ENCODE results near the gene KLRF2.
"Not testable (repeated sequence)": the region's sequence is repeated elsewhere in the genome, so short reads cannot be mapped to it uniquely, and the experiment has no call there.

KLRF2 gene, protein sequence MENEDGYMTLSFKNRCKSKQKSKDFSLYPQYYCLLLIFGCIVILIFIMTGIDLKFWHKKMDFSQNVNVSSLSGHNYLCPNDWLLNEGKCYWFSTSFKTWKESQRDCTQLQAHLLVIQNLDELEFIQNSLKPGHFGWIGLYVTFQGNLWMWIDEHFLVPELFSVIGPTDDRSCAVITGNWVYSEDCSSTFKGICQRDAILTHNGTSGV

DNA sequence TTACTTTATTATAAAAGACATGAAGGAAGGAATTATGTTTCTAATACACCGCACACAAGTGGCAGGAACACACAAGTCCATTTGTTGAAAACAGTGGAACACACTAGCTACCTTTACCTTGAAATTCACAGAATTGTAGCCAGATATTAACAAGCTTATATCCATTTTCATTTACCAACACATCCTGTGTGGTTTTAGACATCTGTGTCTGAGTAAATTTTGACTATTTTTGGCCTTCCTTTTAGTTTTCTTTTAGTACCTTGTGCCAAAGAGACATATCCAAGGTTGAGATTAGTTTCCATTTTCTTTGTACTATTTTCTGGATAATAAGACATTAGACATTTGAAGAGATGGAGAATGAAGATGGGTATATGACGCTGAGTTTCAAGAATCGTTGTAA is at the start of gene KLRF2:
Gene KLRF2 (plus strand): TSS at position 244 of the 400 bp plus-strand sequence. CDS start 107 bp downstream, at position 351.
- DNase-seq (ENCODE audit: insufficient read length, low spot score): no peak
- FAIRE-seq: no peak

DNA sequence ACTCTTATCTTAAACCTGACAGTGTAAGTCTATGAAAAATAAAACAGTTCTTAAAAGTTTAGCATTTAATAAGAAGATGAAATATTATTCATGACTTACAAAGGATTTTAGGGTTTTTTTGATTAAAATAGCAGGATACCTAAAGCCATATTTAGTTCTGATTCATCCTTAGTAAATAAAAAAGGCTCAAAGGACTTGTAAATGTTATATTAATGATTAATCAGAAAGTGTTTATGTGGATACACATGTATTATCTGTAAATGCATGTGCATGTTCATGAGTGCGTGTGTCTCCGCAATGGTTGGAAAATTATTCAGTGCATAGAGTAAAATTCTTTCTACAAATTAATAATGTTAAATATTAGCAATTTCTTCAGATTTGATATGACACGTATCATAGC is 49.6 kb upstream of the KLRF2 start:
- no peak for FAIRE-seq
- DNase-seq (ENCODE audit: insufficient read length, low spot score): no peak

DNA sequence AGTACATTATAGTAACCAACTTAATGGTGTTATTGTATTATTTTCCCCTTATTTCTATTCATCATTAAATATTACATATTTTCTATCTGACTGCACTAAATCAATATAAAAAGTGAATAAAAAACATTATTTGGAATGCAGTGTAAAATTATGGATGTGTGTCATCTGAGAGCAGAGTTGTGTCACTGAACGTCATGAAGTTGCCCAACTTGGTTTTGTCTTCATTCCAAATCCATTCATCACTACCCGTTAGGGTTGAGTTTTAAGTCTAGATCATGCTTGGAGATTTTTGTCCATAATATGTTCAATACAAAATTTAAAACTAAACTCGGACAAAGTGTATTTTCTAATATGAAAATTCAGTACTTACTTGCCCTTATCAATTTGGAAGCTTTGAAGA is 37.9 kb upstream of the KLRF2 start:
- DNase-seq (ENCODE audit: insufficient read length, low spot score): no peak
- FAIRE-seq: no peak

DNA sequence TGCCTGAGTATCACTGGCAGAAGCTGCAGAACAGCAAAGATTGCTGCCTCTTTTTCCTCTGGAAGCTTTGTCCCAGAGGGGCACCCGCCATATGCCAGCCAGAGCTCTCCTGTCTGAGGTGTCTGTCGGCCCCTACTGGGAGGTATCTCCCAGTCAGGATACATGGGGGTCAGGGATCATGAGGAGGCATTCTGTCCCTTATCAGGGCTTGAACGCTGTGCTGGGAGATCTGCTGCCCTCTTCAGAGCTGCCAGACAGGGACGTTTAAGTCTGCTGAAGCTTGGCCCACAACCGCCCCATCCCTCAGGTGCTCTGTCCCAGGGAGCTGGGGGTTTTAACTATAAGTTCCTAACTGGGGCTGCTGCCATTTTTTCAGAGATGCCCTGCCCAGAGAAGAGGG is 32.4 kb upstream of the KLRF2 start:
- DNase-seq (ENCODE audit: insufficient read length, low spot score) (no peak), FAIRE-seq (no peak)

DNA sequence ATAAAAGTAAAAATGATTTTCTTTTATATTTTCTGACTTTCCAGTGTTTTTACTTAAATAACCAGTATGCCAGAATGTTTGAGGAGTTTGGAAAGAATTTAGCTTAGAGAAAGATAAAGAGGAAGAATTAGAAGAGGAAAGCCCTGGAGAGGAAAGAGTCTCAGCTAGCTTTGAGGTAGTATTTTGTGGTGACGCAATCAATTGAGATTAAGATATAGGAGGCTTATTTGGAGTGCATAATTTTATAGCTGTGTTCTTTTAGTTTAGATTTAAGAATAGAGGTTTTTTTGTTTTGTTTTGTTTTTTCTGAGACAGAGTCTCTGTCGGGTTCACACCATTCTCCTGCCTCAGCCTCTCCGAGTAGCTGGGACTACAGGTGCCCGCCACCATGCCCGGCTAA is 30.2 kb upstream of the KLRF2 start:
- DNase-seq (ENCODE audit: insufficient read length, low spot score) (no peak), FAIRE-seq (no peak)

DNA sequence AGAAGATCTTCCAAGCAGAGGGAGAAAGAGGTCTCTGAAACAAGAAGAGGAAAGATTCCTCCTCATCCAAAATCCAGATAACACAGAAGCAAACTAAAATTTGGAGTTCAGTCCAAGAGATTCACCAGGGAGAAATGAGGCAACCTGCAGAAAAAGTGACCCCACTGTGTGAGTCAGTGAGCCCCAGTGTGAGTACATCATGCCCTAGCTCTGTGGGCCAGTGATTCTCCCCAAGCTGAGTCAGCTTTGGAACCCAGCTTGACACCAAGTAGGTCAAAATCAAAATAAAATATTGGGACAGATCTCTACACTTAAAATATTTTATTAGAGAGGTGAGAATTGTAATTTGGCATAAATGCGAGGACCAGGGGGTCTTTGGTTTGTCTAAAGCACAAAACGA is 29.4 kb upstream of the KLRF2 start:
- no peak for FAIRE-seq
- DNase-seq (ENCODE audit: insufficient read length, low spot score): no peak

DNA sequence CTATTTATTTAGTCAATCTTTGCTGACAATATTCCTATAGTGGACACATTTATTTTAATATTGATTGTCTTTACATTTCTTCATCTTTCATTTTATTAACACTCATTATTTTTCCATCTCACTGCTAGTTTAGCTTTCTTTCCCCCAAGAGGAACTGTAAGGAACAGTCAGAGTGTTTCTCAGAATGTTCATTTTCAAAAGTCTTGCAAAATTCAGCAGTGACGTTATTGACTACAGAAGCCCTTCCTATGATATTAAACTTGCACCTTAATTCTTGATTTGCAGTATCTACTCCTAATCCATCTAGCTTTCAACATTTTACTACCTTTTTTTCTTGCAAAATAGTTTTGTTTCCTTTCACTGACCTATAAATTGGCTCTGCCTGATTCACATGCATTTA is 25.1 kb upstream of the KLRF2 start:
- no peak for FAIRE-seq

DNA sequence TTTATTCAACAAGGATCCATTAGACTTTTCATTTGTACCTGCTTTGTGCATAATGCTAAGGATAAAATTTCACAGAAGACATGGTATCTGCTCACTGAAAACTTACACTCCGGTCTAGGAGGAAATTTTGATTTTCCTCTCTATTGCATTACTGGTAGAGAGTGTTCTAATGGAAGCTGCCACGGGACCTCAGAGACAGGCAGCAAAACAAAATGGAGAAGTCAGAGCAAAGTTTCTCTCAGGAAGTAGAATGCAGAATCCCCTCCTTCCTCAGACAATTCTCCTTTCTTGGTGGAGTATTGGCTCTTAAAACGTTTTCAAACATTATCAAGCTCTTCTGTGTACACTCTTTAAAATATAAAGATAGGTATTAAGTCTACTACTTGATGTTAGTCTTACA is 24.4 kb upstream of the KLRF2 start:
- no peak for DNase-seq (ENCODE audit: insufficient read length, low spot score)
- FAIRE-seq: no peak

More for the DNA sequence above, 25.1 kb upstream of the KLRF2 start:
- DNase-seq (ENCODE audit: insufficient read length, low spot score): no peak

DNA sequence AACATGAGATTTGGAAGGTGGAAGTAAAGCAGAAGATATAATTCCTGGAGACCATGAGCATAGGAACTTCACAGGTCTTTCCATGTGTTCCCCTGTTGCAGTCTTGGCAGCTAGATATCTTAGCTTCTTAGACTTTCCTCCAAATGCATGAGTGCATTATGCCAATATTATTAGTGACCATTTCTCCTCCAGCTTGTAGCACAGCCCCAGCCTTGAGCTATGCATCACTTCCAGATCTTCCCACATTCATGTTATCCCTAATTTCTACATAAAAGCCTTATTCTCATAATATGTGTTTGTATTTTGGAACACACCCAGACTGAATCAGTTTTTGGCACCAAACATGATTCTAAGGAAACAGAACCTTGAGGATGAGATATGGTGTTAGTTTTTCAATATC is 23.2 kb upstream of the KLRF2 start:
- no peak for FAIRE-seq
- no peak for DNase-seq (ENCODE audit: insufficient read length, low spot score)

DNA sequence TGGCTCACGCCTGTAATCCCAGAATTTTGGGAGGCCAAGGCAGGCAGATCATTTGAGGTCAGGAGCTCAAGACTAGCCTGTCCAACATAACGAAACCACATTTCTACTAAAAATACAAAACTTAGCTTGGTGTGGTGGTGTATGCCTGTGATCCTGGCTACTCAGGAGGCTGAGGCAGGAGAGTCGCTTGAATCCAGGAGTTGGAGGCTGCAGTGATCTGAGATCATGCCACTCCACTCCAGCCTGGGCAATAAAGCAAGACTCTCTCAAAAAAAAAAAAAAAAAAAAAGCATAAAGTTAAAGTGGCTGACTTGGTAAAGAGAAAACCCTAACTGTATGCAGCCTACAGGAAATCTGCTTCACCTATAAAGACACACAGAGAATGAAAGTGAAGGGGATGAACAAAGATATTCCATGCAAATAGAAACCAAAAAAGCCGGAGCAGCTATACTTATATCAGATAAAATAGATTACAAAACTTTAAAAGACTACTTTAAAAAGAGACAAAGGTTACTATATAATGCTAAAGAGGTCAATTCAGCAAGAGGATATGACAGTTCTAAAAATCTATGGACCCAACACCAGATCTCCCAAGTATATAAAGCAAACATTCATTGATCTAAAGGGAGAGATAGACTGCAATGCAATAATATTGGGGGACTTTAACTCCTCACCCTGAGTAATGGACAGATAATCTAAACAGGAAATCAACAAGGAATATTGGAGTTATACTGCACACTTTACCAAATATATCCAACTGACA is 16.2 kb upstream of the KLRF2 start:
- FAIRE-seq: no peak
- DNase-seq (ENCODE audit: insufficient read length, low spot score): no peak

DNA sequence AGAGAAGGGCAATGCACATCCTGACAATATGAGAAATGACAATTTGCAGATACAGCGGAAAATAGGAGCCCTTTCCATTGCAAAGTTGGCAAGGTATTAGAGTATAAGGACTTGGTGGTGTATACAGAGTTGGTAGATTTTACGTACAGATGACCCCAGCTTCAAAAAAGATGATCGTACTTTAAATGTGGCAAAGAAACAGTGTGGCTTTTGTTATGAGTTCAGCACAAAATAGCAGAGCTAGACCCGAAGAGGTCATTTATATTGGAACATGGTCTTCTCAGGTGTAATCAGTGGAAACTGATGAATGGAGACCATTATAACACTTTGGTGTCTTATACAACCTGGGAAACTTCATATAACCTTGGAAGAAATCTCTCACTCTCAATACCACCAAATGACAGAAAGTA is 14.4 kb upstream of the KLRF2 start:
- FAIRE-seq (no peak), DNase-seq (ENCODE audit: insufficient read length, low spot score) (no peak)

DNA sequence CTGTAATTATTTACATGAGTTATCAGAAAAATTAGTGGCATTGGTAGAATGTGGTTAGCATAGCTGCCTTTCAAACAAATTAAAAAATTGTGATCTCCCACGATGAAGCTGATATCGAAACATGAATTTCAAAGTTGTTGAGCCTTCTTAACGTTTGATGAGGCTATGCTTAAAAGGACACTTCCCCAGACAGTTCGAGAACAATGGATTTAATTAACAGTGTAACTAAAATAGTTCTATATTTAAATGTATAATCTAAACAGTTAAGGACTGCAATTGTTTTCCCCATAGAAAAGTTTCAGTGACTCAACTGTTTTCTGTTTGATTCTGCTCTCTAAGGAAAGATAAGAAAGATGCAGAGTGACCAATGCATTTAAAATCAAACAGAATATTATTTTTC is 13.8 kb upstream of the KLRF2 start:
- no peak for FAIRE-seq
- no peak for DNase-seq (ENCODE audit: insufficient read length, low spot score)

DNA sequence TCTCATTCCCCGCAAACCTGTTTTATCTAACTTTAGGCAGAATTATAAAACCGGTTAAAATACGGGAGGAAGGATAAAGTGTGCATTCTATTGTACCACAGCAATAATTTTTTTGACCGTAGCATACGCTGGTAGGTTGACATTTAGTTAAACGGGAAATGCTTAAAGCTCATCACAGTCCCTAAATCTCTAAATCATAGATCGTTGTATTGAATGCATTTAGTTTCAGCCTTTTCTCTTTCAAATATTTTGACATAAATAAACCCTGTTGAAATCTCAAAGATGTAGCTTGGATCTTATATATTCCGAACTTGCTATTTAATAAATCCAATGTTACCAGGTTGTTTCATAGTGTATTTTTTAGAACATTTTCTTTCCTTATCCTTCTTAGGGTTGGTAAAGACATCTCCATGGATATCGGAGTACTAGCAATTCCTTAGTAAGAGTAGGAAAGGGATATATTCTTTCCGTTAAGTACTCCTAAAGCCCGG is 12.9 kb upstream of the KLRF2 start:
- FAIRE-seq (no peak), DNase-seq (ENCODE audit: insufficient read length, low spot score) (no peak)

DNA sequence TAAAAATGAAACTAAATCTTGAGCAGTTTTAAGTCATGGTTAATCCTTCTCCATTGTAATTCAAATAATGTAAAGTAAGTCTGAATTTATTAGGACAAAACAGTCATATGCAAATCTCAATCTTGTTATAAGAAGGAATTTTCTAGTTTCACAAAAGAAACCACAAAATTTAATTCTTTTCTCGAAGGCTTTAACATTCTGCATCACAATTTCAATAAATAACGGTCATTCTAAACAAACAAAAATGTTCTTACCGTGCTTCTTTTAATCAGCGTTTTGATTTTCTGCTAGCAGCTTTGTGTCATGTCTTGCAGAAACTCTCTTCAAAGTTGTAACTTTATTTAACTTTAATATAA is 12.4 kb upstream of the KLRF2 start:
- FAIRE-seq: no peak
- DNase-seq (ENCODE audit: insufficient read length, low spot score): no peak

DNA sequence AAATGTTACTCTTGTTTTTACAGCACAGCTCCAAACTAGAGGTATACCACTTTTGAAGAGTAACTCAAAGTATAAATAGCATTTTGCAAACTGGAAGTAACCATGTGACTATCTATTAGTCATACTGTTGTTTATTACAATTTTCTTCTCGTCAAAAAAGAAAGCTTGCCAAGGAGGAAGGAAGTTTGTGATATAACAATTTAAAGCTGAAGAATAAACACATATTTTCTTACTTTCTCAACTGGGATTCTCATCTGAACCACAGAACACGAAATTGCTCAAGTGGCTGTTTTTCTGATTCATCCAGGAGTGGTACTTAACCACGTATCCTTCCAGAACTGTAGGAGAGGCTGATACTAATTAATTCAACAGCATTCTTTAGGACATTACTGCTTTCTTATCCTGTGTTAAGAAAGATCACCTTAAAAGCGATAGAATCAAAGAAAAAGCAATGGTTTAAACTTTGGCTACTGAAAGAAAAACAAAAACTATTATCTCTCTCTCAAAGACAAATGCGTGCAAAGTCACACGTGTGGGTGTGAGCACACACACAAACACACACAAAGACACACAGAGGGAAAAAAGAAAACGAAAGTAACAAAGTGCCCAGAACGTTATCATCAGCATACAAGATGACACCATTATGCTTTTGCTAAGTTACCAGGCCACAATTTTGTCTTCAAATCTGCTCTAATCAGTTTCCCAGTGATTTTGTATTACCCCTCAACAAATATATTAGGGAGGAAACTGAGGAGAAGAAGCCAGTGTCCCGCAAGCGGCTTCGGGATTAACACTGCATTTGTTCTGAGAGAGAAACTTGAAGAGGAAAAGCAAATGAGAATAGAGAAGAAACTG is 11.8 kb upstream of the KLRF2 start, which contains the start of gene CLEC2B:
Gene CLEC2B (minus strand): TSS at position 48 of the 855 bp plus-strand sequence.
- no peak for FAIRE-seq
- DNase-seq (ENCODE audit: insufficient read length, low spot score): no peak

DNA sequence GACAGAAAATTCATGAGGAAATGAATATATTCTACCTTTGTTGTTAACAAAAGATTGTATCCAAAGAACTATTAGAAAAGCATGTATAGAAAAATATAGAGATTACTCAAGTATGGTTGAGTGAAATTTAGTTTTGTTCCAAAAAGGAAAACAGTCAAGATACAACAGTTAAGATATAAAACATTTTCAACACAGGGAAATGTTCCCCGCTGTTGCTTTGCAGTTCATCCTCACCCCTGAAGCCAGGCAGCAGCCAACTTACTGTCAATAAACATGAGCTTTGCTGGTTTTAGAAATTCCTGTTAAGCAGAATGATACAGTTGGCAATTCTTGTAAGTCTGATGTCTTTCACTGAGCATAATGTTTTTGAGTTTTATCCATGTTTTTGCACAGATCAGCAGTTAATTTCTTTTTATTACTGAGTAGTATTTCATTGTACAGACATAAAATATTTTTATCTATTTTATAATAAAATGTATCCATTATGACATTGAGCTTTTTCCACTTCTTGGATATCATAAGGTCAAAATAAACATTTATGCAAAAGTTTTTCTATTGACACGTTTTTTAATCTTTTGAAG is 10.9 kb upstream of the KLRF2 start:
- DNase-seq (ENCODE audit: insufficient read length, low spot score): no peak
- no peak for FAIRE-seq

DNA sequence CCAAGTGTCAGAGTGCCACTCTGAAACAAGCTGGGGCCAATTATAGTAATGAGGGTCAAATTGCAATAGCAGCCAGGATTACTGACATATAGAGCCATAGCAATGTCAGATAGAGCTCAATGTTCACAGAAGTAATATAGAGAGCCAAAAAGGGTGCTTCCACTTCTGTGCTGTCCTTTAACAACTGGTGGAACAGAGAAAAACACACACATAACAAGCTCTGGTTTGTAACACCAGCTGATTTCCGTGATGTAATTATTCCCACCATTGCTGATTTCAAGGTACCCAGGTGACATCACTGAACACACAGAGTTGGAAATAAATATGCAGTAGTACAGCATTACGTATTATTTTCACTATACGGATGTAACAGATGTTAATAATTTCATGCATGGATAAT is 9.1 kb upstream of the KLRF2 start:
- DNase-seq (ENCODE audit: insufficient read length, low spot score): no peak
- no peak for FAIRE-seq

DNA sequence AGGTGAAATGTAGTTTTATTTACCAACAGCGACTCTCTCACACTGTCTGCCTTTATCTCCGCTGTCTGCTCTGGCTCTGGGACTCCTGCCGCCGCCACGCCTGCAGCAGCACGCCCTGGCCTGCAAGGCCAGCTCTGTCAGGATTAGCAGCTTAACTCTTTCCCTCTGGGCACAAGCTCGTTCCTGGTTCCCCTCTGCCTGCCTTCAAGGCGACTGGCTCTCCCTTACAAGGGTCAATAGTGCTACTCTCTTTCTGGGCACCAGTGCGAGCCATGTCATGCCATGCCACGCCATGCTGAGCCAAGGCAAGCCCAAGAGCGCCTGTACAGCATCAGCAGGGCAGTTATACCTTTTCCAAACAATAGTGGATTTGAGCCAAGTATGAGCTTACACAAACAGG is 8.5 kb upstream of the KLRF2 start:
- DNase-seq (ENCODE audit: insufficient read length, low spot score) (no peak), FAIRE-seq (no peak)

DNA sequence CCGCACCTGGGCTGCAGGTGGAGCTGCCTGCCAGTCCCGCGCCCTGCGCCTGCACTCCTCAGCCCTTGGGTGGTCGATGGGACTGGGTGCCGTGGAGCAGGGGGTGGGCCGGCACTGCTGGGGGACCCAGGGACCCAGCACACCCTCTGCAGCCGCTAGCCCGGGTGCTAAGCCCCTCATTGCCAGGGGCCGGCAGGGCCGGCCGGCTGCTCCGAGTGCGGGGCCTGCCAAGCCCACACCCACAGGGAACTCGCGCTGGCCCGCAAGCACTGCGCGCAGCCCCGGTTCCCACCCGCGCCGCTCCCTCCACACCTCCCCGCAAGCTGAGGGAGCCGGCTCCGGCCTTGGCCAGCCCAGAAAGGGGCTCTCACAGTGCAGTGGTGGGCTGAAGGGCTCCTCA is 5.2 kb upstream of the KLRF2 start:
- DNase-seq (ENCODE audit: insufficient read length, low spot score); FAIRE-seq: not testable (repeated sequence)

DNA sequence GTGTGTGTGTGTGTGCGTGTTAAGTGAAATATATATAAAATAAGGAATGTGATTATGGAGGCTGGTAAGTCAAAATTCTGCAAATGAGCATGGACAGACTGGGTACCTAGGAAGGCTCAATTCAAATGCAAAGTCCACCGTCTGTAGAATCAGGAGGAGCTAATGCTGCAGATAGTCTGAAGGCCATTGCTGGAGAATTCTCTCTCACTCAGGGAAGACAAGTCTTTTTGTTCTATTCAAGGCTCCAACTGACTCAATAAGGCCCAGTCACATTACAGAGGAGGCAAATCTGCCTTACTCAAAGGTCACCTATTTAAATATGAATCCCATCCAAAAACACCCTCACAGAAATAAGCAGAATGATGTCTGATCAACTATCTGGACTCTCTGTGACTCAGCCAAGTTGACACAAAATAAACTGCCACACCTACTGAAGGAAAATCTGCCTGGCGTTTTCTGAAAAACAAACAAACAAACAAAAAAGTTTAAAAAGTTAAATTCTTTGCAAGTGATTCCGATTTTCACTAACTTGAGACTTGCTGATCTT is 684 bp upstream of the KLRF2 start:
- no peak for DNase-seq (ENCODE audit: insufficient read length, low spot score)

DNA sequence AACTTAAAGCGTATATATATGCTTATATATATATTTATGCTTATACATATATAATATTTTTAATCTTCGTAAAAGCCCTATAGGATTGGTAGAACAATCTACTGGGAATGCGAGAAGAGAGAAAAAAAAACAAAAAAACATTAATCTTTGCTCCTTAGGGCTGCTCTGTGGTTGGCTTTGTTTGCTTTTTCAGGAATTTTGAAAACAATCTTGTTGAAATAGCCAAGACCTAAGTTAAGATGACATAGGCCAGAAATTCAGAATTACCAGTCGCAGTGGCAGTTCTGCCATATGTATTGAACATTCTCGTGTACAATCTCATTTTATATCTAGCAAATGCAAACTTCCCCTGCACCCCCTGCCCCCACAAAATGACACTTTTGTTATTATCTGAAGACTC is 699 bp downstream of the KLRF2 start:
- DNase-seq (ENCODE audit: insufficient read length, low spot score): no peak
- no peak for FAIRE-seq

More for the DNA sequence above, 684 bp upstream of the KLRF2 start:
- FAIRE-seq: no peak
